Fibroblast of upper back skin (primary cell): ENCODE data around the gene MAGEA9B.
"Not testable (repeated sequence)": the region's sequence is repeated elsewhere in the genome, so short reads cannot be mapped to it uniquely, and the experiment has no call there.

Source experiments
- DNase-seq: peaks from one replicate; pipeline ENCODE4 v3.0.0-alpha.2; 2013

The MAGEA9B gene, protein sequence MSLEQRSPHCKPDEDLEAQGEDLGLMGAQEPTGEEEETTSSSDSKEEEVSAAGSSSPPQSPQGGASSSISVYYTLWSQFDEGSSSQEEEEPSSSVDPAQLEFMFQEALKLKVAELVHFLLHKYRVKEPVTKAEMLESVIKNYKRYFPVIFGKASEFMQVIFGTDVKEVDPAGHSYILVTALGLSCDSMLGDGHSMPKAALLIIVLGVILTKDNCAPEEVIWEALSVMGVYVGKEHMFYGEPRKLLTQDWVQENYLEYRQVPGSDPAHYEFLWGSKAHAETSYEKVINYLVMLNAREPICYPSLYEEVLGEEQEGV

DNA sequence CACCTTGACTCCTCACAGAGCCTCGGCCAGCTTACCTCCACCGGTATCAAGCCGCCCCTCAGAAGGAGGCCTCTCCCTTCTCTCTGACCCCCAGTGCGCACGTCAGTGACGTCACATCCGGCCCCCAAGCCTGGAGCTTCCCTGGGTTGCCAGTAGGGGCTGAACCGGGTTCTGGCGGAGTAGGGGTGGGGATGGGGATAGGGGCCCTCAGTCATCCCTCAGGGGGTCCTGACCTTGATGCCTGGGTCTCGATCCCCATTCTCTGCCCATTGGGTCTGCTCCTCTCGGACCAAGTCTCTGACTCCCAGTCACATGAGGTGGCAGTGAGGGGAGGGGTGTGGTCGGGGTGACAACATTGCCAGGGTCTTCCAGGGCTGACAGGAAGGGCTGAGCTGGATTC, at the start of gene MAGEA9B:
Gene MAGEA9B, minus strand, starts transcription at position 101 of the 400 bp plus-strand sequence. CDS start 4,280 bp downstream, outside the sequence.
- not testable (repeated sequence) for DNase-seq

DNA sequence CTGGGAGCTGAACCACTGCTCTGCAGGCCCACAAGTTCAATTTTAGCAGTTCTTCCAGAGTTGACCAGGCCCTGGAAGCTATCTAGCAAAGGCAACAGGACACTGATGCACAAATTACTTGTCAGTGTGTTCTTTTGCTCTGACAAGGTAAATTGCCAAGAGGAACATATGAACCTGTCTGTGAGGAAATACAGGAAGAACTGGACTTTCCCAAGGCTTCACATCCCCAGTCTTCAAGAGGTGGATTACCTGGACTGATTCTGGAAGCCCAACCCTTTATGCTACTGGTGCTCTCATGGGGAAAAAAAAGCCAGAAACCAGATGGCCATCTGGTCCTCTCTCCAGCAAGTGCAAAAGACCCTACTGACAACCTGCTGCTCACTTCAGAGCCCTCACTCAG, 46.3 kb upstream of the MAGEA9B start:
- DNase-seq: no peak

DNA sequence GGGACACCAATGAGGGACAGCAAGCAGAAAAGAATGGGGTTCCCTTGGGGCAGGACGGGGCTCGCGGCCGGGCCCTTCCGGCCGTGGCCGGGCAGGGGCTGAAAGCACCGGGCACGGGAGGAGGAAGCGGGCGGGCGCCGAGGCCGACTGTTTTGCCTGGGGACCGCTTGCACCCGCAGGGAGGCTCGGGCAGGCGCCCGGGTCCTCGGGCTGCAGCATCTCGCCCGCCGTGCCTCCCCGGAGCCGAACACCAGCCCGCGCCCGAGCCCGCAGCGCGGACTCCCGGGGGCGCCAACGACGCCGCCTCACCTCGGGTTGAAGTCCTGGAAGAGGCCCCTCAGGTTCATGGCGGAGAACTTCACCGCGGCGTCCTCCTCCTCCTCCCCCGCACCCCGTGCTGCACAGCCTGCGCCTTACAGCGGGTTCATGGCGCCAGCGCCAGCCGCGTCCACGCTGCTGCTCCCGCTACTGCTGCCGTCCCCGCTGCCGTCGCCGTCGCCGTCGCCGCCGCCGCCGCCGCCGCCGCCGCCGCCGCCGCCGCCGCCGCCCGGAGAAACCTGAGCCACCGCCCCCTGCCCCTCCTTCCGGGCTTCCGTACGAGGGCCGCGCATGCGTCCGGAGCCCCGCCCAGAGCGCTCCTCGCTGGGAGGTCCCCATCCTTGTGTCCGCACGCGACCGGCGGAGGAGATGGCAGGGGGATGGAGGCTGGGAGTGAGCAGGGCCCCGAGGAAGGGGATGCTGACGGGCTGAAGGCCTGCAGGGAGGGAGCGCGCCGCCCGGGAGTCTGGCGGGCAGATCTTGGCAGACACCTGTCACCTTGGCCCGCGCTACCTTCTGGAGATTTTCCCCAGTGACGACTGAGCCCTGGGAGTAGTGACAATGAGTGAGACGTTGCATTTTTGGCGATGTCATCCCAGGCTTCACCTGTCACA, 44.2 kb upstream of the MAGEA9B start, which contains the start of gene TMEM185A:
Gene TMEM185A, minus strand, starts transcription at position 559 of the 932 bp plus-strand sequence. Its CDS starts 212 bp downstream, at position 347.
- DNase-seq: peak; percentile 48

DNA sequence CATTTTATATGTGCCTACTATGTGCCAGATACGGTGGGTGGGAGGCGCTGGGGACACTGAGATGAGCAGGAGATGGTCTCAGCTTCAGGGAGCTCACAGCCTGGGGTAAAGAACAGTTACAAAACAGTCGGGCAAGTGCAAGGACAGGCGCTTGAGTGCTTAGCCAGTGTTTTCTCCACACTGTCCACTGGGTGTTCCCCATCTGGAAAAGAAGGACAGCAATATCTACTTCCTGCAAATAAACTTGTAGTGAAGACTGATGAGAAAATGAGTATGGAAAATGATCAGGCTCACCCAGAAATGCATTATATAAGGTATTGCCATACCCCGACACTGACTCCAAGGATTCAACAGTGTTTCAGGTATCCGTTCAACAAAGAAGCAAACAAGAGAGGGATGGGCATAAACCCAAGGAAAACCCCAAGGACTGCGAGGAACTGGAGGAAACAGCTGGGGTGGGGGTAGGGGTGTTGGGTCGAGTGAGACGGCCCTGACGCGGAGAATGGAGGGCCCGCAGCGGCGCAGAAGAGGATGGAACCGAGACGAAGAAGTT, 43.5 kb upstream of the MAGEA9B start:
- peak; percentile 24 for DNase-seq

DNA sequence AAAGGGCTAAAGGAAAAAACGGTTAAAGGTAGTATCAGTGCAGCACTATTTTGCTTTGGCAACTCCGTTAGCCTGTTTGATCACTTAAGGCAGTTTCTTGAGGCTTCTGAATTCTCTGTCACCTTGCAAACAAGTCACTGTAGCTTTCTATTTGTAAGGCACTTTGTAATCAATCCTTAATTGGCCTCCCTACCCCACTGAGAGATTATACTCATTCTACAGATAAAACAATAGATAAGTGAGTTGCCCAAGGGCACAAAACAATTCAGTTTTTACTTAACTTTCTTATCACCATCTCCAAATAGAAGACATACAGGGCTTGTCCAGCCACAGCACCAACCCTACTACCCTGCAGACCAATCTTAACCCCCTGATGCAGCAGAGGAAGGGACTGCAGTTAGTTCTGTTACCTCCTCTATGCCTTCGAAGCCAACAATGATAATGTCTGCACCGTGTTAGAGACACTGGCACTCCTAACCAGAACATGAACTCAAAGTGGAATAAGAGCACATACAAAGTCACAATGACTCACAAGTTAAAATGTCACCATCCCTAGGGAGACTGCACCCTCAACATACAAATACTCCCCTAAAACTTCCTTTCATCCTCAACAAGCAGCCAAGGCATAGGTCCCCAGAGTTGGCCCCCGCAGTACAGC, 42.6 kb upstream of the MAGEA9B start:
- no peak for DNase-seq

DNA sequence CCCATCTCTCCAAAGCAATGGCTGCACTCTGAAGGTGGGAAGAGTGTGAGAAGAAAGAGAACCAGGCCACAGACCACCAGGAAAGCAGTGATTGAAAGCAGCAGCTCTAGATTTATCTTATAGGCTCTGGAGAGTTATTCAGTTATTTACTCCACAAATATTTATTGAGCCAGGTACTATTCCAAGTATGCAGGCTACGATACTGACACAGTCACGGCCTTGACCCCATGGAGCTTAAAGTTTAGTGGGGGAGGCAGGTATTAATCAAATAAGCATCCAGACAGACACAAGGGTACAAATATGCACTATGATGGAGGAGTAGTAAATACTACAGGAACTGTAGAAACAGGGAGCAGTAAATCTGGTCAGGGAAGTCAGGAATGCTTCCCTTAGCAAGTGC, 41.5 kb upstream of the MAGEA9B start:
- no peak for DNase-seq

DNA sequence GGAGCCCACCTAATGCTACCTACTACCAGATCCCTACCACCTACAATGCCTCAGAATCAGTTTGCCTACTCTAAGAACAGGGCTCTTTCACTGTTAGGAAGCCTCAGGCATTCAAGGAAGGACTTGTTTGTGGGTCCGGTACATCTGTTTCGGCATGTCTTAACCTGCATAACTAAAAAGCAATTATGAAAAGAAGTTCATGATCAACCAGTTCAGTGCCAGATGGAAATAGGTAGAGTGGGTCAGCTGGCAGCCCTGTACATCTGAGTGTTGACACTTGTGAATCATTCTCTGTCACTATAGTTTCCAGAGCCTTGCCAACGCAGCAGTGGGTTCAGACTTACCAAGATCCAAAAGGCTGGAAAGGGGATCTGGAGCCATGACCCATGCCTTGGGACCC, 41.0 kb upstream of the MAGEA9B start:
- DNase-seq: no peak

DNA sequence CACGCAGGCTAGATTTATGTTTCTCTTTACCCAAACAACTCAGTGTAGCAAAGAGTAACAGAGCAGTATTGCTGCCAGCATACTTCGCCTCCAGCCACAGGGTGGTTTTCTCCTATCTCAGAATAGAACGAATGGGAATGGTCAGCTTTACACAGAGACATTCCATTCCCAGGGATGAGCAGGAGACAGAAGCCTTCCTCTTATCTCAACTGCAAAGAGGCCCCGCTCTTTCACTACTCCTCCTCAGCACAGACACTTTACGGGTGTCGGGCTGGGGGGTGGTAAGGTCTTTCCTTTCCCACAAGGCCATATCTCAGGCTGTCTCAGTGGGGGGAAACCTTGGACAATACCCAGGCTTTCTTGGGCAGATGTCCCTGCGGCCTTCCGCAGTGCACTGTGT, 39.6 kb upstream of the MAGEA9B start:
- not testable (repeated sequence) for DNase-seq

DNA sequence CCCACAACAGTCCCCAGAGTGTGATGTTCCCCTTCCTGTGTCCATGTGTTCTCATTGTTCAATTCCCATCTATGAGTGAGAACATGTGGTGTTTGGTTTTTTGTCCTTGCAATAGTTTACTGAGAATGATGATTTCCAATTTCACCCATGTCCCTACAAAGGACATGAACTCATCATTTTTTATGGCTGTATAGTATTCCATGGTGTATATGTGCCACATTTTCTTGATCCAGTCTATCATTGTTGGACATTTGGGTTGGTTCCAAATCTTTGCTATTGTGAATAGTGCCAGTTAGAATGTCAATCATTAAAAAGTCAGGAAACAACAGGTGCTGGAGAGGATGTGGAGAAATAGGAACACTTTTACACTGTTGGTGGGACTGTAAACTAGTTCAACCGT, 32.4 kb upstream of the MAGEA9B start:
- not testable (repeated sequence) for DNase-seq

DNA sequence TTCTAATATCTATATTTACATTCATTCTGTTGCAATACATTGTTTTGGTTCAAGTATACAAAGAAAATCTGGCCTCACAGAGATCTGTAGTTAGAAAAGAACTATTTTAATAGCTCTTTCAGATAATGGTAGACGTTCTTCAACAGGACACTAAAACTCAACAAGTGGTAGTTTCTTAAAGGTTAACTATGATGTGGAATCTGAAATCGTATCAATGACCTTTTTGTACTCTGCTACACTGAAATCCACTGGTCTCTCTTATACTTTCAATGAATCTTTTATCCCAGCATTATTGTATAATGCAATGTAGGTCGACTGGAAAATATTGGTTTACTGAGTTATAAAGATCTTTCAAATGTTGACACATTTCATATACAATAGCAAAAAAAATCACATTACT, 31.6 kb upstream of the MAGEA9B start:
- DNase-seq: no peak

DNA sequence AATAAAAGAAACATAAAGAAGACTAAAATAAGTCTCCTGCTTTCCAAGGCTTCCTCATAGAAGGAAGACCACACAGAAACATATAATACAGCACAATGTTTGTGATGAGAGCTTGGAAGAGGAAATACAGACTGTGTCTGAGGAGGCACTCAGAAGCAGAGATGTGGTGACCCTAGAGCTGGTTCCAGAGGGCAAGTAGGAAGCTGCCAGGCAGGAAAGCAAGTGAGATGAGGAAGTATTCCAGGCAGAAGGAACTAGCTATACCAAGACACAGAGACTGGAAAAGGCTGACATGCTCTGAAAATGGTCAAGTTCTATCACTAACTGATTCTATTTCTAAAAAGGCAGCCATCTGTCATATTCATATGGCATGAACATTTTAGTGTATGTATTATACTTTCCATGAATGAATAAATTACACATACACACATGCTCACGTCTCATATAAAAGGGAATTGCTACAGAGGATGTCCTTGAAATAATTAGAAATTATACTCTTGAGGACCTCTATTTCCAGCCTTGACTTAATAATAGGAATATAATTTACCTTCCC, 24.4 kb upstream of the MAGEA9B start:
- DNase-seq: no peak

DNA sequence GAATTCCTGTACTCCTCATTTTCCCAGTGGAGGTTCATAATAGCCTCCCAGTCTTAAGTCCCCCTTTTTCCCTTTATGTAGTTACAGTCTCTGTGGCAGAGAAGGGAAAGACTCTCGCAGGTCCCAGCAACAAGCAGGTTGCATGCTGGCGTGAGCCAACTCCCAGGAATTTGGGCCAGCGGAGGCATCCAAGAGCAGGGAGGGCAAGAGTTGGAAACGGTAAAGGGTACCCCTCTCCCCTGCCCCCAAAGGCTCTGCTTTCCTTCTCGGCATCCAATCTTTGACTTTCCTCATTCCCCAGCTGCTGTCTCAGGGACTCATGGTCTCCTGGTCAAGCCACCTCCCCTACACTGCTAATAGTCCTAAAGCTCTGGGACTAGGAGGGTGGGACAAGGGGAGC, 23.3 kb upstream of the MAGEA9B start:
- no peak for DNase-seq

DNA sequence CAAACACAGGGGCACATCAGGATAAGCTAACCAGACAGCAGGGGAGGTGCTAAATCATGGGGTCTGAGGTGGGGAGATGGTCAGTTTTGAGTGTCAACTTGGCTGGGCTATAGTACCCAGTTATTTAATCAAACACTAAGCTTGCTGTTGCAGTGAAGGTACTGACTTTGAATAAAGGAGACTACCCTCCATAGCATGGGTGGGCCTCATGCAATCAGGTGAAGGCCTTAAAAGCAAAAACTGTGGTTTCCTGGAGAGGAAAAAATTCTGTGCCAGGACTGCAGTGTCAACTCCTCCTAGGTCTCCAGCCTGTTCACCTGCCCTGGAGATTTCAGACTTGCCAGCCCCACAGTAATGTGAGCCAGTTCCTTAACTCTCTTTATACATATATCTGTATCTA, 20.4 kb upstream of the MAGEA9B start:
- no peak for DNase-seq

DNA sequence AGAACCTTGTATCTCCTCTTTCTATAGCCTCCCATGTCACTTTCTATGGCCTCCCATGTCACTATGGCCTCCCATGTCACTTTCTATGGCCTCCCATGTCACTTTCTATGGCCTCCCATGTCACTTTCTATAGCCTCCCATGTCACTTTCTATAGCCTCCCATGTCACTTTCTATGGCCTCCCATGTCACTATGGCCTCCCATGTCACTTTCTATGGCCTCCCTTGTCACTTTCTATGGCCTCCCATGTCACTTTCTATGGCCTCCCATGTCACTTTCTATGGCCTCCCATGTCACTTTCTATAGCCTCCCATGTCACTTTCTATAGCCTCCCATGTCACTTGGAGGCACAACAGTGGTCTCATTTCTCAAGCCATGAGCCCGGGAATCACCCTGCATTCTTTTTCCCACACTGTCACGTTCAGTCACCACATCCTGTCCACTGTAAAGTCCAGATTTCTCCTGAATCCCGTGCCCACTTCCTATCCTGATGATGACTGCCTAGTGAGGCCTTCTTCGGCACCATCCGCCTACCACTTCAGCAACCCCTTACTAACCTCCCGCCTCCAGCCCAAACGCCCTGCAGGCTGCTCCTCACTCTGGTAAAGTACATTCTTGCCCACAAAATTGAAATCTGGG, 18.1 kb upstream of the MAGEA9B start:
- not testable (repeated sequence) for DNase-seq

DNA sequence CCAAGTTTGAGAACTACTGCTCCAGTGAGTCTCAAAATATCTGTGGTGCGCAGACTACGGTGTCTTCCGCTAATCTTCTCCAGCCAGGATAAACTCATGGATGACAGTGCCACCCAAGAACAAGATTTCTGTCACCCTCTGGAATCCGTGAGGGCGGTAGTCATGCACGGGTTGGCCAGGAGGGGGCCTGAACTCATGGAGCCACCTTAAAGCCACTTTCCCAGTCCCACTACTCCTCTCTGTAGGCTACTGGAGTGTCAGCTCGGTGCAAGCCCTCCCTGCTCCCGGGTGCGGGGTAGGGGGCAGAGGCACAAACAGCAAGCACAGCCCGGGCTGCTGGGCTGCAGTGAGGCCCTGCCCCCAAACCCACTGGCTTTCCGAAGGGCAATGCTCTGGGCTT, 11.3 kb upstream of the MAGEA9B start:
- not testable (repeated sequence) for DNase-seq

DNA sequence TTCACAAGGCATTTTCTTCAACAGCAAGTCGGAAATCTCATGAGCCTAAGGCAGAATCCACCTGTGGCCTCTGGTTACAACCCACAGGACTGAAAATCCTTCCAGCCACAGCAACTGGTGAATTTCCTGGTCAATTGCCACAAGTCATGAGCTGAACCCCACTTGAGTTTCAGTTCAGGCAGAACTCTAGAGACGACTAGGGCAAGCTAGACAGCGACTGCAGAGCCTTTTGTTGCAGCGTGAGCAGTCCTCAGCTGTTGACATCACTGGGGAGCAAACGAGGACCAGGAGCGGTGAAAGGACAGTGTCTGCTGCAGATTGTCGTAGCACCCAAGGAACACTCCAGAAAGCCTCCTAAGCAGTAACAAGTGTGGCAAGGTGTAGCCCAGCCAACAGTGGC, 8.7 kb upstream of the MAGEA9B start:
- not testable (repeated sequence) for DNase-seq

DNA sequence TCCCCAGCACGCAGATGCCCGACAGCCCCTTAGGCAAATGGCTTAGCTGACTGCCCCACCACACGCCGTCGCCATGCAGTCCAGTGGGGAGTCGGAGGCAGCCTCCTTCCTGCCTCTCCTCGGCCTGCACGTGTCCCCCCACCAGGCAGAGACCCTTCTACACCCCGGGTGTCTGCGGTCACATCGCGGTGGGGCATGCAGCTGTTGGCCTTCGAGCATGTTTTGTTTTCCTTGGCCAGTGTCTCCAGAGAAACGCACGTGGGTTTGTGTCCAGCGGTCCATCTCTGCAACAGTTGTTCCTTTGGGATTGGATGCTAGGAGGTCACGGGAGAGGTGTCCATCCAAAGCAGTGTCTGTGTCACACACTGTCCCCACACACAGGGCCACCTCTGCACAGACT, 8.0 kb upstream of the MAGEA9B start, which contains the start of gene HSFX2:
Gene HSFX2, minus strand, starts transcription at position 101 of the 400 bp plus-strand sequence. CDS start 614 bp downstream, outside the sequence.
- not testable (repeated sequence) for DNase-seq

DNA sequence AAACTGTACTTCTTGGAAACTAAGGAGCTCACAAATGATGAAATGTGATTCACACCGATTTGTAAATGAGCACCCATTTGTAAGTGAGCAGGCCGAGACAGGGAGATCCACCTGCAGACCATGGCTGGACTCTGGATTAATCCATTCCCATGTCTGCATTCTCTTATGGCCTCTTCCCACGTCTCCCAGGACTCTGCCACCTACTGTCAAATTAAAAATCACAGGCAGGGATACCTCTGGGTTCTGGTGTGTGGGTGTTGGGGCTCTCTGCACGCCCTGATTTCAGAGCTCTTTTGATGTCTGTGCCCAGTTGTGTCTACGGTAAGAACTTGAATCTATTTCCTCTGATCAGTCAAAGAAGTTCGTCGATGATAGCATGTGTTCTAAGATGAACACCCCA, 3.7 kb upstream of the MAGEA9B start:
- not testable (repeated sequence) for DNase-seq

DNA sequence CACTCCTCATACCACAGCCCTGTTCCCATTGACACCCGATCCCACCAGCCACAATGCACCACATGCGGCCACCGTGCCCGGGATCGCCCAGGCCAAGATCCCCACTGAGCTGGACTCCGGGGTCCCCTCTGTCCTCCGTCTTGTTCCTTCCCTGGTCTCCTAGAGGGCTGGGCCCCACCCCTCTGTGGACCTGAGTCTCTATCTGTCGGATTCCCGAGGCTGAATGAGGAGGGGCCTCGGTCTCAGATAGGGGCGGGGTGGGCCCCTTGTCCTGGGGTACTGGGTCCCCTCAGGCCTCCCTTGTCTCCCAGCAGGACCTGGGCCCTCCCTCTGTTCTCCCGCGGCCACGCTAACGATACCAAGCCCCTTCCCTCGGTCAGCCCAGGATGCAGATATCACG, 1.6 kb downstream of the MAGEA9B start:
- not testable (repeated sequence) for DNase-seq

DNA sequence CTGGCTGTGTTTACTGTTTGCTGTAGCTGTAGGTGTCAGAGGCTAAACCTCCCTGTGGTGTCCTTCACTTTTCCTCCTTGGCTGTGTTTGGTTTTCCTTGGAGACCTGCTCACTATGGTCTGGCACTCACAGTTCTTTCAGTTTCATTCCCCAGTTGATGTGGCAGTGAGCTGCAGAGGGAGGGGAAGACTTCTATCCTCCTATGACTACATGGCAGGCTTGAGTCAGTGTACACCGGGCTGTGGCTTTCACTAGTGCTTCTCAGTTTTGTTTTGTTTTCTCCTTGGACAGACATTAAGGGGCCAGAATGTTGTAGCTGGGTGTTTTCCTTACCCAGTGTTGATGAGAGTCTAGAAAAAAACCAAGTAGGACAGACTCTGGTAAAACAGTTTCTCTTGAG, 13.8 kb downstream of the MAGEA9B start:
- DNase-seq: not testable (repeated sequence)

DNA sequence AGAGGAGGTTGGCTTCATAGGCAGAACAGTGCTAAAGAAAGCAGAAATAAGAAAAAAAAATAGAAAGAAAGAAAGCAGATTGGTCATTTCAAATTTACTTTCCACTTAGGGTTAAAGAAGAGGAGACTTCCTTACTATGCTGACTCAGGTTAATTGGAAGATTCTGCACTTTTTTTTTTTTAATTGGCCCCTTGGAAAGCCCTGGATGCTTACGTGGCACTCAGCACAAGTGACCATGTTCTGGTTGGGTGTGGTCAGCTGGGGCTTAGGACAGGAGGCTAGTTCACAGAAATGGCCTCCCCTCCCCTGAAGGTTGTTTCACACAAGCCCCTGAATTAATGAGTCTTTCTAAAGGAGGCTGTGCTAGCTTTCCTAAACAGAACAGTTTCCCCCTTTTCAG, 14.5 kb downstream of the MAGEA9B start:
- no peak for DNase-seq

DNA sequence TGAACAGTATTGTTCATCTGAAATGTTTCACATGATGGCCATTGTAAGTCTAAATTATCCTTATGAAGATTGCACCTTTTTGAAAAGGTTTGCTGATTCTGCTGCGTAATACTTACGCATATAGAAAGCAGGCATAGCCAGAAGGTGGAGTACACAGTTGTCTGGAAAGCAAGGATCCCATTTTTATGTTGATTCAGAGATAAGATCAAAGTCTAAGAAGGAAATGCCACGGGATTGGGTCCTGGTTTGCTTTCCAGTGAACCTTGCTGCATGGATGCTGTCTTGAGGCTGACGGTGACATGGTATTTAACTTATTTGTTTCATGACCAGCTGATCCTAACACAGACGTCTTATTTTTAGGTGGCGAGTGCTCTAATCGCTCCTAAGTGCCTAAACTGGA, 15.5 kb downstream of the MAGEA9B start:
- DNase-seq: no peak
